Epithelial cell of prostate (primary cell): ENCODE data around the gene RTN4RL2.

Experiments
- DNase-seq: peaks from one replicate; pipeline ENCODE4 v3.0.0-alpha.2; 2011; ENCODE audit warnings: low read depth, low spot score
- H3K27ac ChIP-seq: fragments of 450-650 bp; 2 replicates; pipeline ENCODE4 v1.5.1; 2017; ENCODE audit warnings: mild to moderate bottlenecking

The RTN4RL2 gene

DNA sequence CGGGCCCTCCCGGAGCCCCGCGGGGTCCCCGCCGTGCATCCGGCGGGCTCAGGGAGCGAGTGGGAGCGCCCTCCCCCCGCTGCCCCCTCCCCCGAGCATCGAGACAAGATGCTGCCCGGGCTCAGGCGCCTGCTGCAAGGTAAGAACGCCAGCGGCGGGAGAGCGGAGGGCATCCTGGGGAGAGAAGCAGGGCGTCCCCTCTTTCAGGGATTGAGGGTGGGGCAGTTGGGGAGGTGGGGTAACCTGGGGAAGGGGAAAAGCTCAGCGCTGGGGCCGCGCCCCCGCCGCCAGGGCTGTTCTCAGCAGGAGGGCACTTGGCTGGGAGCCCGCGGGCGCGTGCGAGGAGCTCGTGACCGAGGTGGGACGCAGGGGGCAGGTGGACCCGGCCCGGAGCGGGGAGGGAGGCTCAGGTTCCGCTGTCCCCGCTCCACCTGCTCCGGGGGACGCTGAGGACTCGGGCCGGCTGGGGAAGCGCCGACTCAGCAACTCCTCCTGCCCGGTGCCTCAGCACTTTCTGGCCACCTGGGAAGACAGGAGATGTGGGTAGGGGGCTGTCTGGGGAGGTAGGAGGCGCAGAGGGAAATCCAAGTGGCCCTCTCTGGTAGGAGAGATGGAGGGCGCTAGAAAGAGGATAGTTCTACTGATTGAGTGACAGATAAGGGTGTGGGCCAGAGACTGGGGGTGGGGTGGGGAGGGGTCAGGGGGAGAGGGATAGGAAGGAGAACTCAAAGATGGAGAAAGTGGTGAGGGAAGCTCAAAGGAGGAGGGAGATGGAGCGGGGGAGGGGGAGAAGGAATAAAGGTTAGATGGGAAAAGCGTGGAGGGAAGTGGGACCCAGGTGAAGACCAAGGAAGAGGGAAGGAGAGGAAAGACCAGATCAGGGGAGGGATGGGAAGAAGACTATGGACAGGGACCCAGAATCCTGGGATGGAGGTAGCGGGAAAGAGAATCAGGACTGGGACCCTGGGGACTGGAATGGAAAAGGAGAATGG is 726 bp downstream of the RTN4RL2 start:
- H3K27ac ChIP-seq = no peak overlapping the region
- no peak for DNase-seq

DNA sequence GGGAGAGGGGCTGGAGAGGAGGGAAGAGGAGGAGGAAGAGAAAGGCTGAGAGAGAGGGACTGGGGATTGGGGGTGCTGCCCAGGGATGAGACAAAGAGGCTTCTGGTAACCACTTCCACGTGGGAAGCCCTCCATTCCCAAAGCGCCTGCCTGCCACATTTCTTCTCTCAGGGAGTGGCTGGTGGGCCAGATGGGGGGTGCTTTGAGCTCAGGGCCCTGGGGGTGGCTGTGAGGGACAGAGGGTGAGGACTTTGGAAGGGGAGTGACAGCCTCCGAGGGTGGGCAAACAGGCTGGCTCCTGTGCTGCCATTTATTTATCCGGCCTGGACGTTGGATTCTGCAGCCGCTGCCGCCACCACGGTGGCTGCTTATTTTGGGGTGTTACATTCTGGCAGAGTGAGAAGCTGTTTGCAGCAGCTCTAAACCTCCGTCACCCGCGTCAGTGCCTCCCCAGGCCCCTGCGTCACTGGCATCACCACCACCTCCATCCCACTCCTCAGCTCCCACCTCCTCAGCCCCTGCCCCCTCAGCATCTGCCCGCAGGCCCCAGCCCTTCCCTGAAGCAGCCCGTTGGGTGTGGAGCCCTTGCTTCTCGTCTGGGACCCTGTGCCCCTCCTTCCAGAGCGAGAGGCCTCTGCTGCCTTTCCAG is 1.6 kb downstream of the RTN4RL2 start:
- no peak overlapping the region for H3K27ac ChIP-seq

DNA sequence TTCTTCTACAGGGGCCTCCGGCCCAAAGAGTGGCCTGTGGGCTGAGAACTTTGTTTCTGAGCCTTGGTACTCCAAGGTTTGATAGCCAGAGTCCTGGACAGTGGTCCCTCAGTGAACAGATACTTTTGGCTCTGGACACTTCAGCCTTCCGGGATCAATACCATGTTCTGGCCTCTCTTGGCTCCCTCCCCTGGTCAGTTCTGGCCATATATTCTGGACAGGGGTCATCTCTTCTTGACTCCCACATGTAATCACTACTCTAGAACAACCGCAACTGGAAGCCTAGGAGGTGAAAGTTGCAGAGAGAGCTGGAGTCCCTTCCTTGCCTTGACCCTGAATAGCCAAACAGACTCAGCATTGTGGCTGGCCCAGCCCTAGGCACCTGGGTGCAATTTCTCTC is 2.3 kb downstream of the RTN4RL2 start:
- no peak overlapping the region for H3K27ac ChIP-seq
- no peak for DNase-seq

More for the DNA sequence above, 1.6 kb downstream of the RTN4RL2 start:
- DNase-seq = no peak

DNA sequence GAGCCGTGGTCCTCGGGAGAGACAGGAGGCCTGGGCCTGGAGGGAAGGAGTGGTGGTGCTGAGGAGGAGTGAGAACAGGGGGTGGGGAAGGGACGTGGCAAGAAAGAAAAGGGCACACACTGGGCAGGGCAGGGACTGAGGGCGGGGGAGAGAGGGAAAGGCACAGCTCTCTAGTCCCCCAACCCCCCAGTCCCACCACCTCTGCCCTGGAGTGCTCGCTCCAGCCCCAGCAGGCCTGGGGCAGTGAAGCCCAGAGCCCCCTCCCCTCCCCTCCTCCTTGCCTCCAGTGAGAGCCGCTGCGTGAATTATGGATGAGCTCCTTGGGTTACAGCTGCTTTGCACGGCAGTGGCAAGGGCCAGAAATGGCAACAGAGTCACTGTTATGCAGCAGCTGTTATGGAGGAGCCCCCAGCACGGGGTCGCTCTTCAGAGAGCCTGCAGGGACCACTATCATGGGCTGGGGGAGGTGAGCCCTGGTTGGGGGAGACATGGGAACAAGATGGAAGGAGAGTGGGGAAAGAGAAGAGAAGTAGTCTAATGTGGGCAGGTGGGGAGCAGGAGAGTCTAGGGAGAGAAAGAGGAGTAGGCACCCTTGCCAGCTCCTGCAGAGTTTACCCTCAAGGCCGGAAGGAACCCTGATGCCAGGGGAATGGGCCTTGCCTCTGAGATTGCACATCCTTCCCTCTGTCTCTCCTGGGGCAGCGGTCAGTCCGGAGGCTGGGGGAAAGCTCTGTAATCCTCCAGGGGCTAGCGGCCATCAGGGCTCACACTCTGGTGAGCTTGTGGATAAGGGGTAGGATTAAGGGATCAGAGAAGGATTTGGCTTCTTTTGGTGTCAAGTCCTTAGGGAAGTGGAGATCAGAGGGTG is 3.6 kb downstream of the RTN4RL2 start:
- no peak overlapping the region for H3K27ac ChIP-seq
- DNase-seq = no peak

DNA sequence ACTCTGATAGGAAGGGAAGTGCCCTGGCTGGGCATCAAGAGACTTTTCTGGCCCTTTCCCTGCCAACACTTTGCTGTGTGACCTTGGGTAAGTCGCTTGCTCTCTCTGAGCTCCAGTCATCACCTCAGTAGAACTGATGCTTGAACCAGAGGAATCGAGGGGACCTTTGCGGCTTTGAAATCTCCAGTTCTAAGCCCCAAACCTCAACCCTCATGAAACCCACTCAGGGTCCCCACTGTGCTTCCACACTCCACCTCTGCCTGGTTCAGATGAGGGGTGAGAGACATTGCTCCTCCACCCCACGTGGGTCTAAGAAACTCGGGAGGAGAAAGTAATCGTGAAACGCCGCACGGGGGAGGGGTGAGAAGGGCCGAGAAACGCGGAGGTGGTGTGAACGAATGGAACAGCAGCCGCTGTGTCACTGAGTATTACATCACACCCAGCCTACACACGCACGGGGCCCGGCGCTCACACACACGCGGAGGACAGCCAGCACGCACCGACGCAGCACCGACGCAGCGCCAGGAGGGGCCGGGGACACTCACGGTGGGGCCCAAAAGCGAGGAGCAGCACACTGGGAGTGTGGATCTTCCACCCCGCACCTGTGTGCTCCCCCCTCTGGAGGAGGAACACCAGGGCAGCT is 4.3 kb downstream of the RTN4RL2 start:
- H3K27ac ChIP-seq = no peak overlapping the region
- DNase-seq = no peak

DNA sequence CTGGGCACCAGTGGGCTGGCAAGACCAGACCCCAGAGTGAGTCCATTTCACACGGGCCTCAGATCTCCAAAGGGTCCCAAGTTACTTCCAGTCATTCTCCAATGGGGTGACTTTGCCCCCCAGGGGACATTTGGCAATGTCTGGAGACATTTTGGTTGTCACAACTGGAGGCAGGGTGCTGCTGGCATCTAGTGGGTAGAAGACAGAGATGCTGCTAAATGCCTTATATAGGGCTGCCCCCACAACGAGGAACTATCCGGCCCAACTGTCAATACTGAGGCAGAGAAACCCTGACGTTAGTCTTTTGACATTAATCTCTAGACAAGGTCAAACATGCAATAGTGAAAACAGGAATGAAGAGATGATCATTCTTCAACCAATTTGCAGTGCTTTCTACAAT is 6.4 kb downstream of the RTN4RL2 start:
- DNase-seq = no peak
- H3K27ac ChIP-seq = no peak overlapping the region

DNA sequence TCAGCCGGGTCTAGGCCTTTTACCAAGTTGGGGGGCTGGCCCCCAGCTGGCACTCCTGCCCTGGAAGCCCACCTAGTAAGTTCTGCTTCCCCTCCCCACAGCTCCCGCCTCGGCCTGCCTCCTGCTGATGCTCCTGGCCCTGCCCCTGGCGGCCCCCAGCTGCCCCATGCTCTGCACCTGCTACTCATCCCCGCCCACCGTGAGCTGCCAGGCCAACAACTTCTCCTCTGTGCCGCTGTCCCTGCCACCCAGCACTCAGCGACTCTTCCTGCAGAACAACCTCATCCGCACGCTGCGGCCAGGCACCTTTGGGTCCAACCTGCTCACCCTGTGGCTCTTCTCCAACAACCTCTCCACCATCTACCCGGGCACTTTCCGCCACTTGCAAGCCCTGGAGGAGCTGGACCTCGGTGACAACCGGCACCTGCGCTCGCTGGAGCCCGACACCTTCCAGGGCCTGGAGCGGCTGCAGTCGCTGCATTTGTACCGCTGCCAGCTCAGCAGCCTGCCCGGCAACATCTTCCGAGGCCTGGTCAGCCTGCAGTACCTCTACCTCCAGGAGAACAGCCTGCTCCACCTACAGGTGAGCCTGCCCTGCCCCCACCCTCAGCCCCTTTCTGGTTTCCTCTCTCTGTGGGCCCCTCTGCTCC is 7.3 kb downstream of the RTN4RL2 start:
- no peak overlapping the region for H3K27ac ChIP-seq
- DNase-seq = no peak

DNA sequence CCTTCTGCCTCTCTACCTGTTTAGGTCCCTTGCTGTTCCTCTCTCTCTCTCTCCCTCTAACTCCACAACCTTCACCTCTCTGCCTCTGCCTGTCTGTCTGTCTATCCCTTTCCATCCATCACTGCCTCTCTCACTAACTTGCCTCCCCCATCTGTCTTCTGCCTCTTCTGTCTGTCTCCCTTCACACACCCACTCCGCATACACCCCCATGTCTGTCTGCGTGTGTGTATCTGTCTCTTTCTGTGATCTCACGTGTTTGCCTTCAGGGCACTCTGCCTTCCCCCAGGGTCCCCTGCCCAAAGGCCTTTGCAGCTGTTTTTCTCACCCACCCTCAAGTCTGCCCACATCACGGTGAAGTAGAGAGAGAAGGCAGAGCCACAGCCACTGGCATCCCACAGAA is 7.9 kb downstream of the RTN4RL2 start:
- H3K27ac ChIP-seq = no peak overlapping the region
- DNase-seq = no peak

DNA sequence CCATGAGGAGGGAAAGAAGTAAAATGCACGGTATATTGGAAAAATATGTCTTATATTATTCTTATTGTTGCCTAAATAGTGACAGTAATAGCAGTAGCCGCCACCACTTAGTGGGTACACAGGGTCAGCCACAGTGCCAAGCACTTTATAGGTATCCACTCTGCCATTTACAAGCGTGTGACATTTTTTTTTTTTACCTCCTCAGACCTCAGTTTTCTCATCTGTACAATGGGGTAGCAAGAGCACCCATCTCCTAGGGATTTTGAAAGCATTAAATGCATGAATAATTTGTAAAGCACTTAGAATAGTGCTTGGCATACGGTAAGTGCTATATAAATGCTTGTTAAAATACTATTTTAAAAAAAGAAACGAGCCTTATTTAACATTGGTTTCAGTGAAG is 8.9 kb downstream of the RTN4RL2 start:
- no peak overlapping the region for H3K27ac ChIP-seq
- no peak for DNase-seq

DNA sequence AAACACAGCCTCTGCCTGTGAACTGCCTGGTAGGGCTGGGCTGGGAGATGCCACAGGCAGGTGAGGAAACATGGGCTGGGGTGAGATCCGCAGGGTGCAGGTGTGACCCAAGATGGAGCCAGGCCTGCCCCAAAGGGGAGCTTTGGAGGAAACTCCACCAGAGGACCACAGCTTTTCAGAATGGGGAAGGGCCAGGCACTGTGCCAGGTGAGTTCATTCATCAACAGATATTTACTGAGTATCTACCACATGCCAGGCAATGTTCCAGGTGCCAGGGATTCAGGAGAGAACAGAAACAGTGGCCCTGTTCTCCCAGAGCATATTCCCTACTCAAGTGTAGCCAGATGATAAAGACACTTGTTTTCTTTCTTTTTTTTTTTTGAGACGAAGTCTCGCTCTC is 11.2 kb downstream of the RTN4RL2 start:
- no peak for DNase-seq
- no peak overlapping the region for H3K27ac ChIP-seq

DNA sequence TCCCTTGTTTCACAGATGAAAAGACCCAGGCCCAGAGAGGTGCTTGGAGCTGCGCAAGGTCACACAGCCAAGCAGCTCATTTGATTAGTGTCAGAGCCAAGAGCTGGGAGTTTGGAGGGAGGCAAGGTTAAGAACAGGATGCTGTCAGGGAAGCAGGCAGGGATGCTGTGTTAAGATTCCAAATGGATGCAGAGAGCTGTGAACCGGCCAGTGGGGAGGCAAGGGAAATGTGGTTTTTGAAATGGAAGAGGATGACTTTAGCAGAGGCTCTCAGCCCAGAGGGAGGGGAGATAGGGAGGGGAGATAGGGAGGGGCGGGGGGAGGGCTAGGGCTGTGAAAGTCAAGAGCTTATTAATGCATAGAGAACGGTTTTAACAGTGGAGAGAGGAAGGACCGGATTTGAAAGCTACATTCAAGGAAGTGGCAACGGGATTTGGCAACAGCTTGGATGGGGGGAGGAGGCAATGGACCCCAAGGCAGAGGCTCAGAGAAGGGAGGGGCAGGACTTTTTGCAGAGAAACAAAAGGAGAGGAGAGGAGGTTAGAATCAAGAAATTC is 13.0 kb downstream of the RTN4RL2 start:
- no peak for DNase-seq

DNA sequence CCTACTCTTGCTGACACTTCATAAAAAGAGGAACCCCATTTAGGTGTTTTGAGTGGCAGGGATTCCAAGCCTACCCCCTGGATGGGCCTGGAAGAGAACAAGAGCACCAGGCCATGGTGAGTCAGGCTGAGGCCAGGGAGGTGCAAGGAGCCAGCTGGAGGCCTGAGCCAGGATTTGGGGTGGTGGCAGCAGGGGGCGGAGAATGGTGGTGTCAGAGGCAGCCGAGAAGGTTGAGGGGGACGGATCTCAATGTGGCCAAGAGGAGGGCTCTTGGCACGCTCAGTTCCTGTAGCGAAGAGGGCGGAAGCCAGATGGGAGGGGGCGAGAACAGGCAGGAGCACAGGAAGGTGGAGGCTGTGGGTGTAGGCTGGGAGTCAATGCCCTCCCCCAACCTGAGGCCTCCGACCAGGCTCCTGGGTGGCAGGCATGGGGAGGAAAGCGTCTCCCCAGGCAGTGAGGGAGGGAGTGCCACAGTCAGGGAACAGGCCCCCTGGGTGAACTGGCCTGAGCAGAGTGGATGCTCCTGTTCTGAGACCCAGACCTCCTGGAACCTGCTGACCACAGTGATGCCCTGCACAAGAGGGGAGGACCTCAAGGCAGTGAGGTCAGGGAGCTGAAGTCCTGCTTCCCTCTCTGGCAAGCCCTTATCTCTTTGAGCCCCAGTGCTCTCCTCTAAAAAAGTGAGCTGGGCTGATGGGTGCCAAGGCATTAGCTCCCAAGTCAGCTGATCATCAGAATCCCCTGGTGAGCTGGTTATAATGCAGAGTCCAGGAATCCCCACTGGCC is 13.9 kb downstream of the RTN4RL2 start:
- DNase-seq = no peak
- no peak overlapping the region for H3K27ac ChIP-seq

More for the DNA sequence above, 13.0 kb downstream of the RTN4RL2 start:
- H3K27ac ChIP-seq = no peak overlapping the region

DNA sequence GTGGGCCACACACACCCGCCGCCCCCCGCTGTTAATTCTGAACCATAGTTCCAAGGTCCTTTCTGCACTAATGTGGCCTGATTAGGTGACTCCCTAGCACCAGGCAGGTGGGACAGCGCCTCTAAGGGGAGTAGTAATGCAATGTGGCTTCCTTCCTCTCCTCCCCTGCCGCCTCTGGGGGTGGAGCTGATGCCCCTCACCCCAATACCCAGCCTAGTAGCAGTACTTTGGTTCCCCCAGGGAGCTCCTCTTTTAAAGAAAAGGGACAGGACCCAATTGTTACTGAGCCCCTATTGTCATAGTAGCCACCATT is 14.4 kb downstream of the RTN4RL2 start:
- H3K27ac ChIP-seq = no peak overlapping the region
- no peak for DNase-seq

DNA sequence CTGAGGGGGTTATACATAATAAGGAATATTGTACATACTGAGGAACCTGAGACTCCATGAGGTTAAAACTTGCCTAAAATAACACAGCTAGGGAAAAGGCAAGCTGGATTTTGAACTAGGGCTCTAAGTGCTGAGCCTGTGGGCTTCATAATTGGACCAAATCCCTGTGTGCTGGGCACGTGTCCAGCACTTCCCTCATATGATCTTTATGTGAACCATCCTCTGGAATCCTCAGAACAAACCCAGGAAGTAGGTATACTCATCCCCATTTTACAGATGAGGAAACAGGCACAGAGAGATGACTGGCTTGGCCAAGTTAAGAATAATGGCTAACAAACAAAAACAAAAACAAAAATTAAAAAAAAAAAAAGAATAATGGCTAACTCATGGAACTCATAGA is 14.9 kb downstream of the RTN4RL2 start:
- no peak for DNase-seq
- no peak overlapping the region for H3K27ac ChIP-seq

DNA sequence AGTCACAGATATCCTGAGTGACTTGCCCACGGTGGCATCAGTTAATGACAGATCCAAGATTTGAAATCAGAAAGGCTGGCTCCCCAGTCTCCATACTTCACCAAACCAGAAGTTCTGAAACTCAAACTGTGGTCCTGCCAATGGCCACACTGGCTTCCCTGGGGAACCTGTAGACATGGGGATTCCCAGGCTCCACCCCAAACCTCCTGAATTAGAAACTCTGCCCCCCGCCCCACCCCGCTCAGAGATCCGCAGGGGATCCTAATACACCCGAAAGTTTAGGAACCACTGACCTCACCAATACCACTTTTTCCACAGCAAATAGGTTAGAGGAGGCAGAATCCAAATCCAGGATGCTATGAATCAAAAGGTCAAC is 15.3 kb downstream of the RTN4RL2 start:
- DNase-seq = no peak
- no peak overlapping the region for H3K27ac ChIP-seq

DNA sequence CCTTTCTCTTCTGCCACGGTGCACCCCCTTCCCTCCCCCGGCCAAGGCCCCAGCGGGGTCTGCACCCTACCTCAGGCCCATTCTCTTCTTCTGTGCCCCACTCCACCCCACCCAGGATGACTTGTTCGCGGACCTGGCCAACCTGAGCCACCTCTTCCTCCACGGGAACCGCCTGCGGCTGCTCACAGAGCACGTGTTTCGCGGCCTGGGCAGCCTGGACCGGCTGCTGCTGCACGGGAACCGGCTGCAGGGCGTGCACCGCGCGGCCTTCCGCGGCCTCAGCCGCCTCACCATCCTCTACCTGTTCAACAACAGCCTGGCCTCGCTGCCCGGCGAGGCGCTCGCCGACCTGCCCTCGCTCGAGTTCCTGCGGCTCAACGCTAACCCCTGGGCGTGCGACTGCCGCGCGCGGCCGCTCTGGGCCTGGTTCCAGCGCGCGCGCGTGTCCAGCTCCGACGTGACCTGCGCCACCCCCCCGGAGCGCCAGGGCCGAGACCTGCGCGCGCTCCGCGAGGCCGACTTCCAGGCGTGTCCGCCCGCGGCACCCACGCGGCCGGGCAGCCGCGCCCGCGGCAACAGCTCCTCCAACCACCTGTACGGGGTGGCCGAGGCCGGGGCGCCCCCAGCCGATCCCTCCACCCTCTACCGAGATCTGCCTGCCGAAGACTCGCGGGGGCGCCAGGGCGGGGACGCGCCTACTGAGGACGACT is 15.9 kb downstream of the RTN4RL2 start:
- no peak overlapping the region for H3K27ac ChIP-seq
- DNase-seq = no peak

DNA sequence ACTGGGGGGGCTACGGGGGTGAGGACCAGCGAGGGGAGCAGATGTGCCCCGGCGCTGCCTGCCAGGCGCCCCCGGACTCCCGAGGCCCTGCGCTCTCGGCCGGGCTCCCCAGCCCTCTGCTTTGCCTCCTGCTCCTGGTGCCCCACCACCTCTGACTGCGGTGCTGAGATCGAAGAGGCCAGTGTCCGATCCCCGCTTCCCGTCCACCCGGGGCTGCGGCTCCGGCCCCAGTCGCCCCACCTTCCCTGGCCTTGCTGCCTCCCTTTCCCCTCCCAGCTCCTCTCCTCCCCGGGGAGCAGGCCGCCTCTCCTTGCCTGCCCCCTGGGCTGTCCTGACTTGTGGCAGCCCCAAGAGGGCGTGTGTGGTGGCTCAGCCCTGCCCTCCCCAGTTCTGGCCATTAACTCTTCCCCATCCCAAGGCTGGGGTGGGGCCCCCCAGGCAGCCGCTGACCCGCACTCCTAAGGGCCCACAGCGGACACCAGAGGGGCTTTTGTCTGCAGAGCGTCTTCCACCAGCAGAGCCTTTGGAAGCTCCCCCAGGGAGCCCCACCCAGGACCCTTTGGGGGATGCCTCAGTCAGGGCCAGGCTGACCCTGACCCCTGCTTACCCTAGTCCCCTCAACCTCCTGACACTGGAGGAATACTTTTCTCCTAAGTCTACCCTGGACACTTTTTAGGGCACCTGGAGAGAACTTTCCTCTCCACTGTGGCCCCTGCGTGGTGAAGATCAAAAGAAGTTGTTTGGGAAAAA is 16.6 kb downstream of the RTN4RL2 start:
- no peak for DNase-seq
- no peak overlapping the region for H3K27ac ChIP-seq
